GM18508 (cell line): ENCODE data around the gene CRYGC.
"Not testable (repeated sequence)": the region's sequence is repeated elsewhere in the genome, so short reads cannot be mapped to it uniquely, and the experiment has no call there.

Experiments
- ATAC-seq: cut with Tn5 transposase; IDR thresholded peaks from one replicate; pipeline ENCODE4 v1.9.1; 2021; ENCODE audit warnings: moderate number of reproducible peaks; ENCODE audit not compliant: insufficient read depth, unreplicated experiment

CRYGC gene

DNA sequence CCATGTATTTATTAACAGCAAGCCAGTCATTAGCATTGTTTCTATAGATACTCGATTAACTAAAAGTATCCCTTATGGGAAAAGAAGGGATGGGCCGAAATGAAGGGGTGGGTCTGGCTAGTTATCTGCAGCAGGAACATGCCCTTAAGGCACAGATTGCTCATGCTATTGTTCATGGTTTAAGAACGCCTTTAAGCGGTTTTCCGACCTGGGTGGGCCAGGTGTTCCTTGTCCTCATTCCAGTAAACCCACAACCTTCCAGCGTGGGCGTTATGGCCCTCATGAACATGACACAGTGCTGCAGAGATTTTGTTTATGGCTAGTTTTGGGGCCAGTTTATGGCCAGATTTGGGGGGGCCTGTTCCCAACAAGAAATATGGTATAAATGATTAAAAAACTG is 8.7 kb upstream of the CRYGC start:
- not testable (repeated sequence) for ATAC-seq

DNA sequence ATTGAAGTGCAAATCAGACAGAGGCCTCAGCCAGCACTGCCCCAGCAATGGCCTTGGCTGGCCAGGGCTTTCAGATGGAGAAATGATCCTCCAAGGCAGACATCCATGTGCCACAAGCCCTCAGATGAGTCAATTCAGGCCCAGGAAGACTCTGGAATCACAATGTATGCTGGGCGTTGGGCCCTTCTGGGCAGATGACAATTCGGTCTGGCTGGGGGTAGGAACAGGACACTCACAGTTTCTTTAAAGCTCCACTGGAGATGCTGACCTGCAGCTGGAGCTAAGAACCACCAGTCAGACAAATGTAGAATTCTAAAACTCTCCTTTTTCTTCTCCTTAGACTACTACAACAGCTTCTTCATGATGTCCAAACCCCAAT is 7.1 kb upstream of the CRYGC start:
- ATAC-seq = no peak

DNA sequence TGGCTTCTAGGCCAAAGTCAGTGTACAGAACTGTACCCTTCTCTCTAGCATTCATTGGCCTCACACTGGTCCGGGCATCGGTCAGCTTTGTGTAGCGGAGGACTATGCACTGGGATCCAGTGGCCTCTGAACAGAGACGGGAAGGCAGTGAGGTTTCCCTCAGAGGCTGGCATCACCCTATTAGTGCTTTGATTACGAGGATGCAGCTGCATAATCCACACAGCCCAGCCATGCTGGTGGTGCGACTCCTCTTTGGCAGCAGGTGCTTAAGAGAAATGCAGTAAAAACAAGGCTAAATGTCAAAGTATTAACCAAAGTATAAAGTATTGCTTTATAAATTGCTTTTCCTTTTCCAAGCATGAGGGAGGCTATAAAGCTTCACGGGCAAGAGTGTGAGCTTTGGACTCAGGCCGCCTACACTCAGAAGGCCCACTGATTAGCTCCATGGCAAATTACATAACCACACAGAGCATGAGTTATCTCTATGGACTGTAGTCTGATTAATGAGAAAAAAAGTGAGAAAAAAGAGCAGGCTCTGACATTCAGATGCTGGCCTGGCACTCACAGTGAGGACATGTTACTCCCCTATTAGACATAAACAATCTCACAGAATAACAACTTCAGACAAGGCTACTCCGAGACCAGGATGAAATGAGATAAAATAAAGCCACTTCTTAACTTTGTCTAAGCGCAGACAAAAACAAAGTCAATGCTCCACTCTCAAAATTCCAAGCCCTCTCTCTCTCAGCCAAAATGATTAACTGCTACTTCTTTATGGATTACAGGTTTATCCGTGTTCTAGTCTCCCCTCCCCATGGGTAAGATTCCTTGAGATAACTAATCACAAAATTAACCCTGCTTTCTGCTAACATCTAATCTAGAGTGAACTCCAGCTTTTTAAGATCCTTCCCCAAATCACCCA is 6.4 kb upstream of the CRYGC start:
- ATAC-seq = no peak

DNA sequence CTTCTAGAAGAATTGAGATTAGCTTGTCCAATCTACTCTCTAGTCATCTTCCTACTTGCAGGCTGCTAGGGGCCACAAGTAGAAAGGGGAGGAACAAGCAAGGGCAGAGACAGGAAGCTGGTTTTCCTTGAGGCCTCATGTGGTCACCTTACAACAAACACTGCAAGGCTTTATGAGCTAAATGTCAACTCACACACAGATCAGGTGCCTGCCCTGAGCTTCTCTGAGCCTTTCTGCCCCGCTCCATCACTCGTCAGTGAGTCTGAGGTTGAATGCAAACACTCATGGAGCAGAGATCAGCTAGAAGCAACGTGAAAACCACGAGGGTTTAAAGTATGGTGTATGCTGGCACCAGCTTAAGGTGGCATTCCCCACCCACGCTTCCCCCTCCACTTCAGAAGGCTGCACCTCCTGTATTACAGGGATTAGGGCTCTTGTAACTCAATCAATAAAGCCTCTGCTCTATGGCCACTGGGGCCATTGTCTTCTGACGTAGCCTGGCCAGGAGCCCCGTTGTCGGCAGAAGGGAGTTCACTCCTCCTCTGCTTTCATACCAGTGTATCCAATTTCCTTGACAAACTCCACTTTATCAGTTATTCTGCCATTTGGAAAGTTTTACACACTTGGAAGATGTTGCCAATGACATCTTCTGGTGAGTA is 5.4 kb upstream of the CRYGC start:
- no peak for ATAC-seq

DNA sequence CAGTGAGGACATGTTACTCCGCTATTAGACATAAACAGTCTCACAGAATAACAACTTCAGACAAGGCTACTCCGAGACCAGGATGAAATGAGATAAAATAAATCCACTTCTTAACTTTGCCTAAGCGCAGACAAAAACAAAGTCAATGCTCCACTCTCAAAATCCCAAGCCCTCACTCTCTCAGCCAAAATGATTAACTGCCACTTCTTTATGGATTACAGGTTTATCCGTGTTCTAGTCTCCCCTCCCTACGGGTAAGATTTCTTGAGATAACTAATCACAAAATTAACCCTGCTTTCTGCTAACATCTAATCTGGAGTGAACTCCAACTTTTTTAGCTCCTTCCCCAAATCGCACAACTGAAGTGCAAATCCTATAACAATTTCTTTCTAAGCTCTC is 1.1 kb upstream of the CRYGC start:
- ATAC-seq = no peak

DNA sequence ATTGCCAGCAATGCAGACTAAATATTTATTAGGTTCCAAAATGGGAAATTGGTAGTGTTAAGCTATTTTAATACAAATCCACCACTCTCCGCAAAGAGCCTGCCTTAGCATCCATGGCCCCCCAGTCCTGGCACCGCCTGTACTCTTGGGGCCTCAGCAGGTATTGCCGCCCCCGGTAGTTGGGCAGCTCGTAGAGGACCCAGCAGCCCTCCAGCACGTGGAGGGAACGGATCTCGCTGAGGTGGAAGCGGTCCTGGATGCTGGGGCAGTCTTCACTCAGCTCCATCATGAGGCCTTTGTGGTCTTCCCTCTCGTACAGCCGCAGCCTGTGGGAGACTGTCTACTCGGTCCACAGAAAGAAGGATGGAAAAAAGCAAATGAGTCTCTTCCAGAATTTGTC is 1.5 kb downstream of the CRYGC start:
- no peak for ATAC-seq

DNA sequence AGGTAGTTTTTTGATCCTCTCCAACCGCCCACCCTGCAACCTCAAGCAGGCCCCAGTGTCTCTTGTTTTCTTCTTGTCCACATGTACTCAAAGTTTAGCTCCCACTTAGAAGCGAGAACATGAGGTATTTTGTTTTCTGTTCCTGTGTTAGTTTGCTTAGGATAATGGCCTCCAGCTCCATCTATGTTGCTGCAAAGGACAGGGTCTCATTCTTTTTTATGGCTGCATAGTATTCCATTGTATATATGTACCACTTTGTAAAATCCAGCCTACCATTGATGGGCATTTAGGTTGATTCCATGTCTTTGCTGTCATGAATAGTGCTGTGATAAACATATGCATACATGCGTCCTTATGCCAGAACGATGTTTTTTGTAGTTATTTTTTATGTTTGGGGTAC is 2.5 kb downstream of the CRYGC start:
- no peak for ATAC-seq

DNA sequence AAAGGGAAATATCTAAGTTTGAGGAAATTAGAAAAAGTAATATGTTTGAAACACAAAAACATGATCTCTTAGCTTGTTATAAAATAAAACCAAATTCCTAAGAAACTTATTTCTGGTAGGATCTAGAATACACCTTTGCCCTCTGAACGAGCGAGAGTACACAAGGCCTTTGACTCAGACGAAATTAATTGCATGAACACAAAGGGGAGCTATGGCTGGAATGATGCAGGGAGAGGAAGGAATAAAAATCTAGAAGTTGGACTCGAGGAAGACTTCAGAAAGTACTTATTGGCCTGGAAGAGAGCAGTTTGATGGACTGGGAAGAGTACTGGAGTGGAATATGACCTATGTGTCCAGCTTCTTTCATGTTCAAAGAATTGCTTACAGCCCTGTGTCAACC is 4.4 kb downstream of the CRYGC start:
- no peak for ATAC-seq

DNA sequence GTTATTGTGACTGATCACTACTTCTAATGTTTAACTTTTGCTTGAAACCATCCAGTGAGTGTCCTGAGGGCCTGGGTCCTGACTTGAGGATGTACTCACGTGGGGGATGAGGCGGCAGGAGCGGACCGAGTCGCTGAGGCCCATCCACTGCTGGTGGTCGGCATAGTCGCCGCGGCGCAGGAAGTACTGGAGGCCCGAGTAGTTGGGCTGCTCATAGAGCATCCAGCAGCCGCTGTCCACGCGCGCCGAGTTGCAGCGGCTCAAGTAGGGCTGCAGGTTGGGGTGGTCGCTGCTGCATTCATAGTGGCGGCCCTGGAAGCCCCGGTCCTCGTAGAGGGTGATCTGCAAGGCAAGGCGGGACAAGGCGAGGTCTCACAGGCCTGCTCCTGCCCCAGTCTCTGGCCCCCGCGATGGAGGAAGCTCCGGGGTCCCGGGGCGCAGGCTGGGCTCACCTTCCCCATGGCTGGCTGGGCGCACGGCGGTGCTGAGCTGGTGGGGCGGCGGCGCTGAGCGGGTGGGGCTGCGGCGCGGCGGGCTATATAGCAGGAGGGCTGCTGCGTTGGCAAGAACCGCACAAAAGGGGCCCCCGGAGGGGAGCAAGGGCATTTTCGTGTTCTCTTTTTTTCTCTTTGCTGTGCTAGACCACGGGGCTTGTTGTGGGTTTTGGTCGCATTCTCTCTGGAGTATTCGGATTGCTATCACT is 5.5 kb downstream of the CRYGC start, which contains the start of gene CRYGD:
CRYGD (minus strand) TSS at position 512 of the 703 bp plus-strand sequence; CDS start at position 461, 51 bp downstream.
- not testable (repeated sequence) for ATAC-seq

DNA sequence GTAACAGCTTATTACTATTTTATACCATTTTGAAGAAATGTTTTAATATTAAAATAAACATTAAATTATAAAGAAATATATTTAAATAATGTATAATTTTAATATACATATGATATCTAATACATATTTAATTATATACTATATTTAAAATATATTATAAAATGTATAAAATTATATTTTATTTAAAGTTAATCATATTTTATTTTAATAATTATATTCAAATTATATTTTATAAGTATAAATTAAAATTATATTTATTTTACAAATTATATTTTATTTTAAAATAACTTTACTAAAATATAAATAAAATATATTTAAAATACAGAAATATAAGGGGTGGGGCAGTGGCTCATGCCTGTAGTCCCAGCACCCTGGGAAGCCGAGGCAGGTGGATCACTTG is 7.4 kb downstream of the CRYGC start:
- ATAC-seq = no peak

DNA sequence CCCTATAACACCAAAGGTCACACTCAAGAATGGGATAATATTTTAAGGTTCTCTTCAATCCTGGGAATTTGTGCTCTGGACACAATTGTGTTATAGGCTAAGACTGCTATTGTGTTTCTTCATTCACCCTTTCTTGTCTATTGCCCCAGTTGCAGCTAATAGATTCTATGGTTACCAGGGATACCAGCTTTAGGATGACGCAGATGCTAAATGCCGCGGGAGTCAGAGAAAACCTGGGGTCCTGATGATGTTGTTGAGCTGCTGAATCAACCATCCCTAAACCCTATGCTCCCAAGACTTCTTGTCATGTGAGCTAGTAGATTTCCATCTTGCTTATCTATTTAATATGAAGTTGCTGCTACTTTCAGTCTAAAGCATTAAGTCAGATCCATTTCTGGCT is 10.7 kb downstream of the CRYGC start:
- ATAC-seq = no peak

DNA sequence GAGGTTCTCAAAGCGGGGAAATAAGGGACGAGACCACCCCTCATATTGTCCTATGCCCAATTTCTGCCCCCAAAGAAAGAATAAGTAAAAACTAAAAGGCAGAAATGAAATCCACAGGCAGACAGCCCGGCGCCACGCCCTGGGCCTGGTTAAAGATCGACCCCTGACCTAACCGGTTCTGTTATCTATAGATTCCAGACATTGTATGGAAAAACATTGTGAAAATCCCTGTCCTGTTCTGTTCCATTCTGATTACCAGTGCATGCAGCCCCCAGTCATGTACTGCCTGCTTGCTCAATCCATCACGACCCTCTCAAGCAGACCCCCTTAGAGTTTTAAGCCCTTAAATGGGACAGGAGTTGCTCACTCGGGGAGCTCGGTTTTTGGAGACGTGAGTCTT is 12.2 kb downstream of the CRYGC start:
- ATAC-seq = not testable (repeated sequence)

DNA sequence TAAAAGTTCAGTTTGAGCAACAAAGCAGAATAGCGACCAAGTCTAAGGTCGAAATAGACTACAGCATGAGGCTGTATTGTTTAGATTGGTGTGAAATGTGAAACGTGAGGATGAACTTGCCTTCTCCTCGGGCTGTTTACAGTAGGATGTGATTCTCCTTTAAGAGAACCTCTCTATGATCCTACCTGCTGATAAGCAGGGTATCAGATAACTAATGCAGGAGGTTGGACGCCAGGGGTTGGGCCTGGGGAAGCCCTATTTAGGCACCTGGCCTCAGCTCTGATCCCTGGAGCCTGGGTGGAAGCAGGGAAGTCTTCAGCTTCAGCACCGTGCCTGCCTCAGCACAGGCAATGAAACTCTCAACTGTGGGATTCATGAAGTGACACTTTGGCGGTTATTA is 16.7 kb downstream of the CRYGC start:
- ATAC-seq = no peak

DNA sequence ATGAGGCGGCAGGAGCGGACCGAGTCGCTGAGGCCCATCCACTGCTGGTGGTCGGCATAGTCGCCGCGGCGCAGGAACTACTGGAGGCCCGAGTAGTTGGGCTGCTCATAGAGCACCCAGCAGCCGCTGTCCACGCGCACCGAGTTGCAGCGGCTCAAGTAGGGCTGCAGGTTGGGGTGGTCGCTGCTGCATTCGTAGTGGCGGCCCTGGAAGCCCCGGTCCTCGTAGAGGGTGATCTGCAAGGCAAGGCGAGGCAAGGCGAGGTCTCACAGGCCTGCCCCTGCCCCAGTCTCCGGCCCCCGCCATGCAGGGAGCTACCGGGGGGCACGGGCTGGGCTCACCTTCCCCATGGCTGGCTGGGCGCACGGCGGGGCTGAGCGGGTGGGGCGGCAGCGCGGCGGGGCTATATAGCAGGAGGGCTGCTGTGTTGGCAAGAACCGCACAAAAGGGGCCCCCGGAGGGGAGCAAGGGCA is 17.3 kb downstream of the CRYGC start:
- not testable (repeated sequence) for ATAC-seq

DNA sequence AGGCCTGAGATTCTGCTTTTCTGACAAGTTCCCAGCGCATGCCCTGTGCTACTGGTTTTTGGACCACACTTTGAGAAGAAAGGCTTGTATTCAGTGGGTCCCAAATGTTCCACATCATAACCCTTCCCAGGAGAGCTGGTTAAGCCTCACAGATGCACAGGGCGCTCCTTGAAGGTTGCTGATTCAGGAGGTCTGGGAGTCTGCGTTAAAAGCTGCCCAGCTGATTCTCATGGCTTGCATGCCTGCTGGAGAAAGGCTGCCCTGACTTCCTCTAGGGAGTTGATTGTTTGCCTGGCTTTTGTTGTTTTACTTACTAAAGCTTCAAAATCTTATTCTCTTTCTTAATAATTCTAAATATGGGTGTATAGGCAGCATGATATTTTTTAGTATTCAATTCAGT is 26.0 kb downstream of the CRYGC start:
- no peak for ATAC-seq

DNA sequence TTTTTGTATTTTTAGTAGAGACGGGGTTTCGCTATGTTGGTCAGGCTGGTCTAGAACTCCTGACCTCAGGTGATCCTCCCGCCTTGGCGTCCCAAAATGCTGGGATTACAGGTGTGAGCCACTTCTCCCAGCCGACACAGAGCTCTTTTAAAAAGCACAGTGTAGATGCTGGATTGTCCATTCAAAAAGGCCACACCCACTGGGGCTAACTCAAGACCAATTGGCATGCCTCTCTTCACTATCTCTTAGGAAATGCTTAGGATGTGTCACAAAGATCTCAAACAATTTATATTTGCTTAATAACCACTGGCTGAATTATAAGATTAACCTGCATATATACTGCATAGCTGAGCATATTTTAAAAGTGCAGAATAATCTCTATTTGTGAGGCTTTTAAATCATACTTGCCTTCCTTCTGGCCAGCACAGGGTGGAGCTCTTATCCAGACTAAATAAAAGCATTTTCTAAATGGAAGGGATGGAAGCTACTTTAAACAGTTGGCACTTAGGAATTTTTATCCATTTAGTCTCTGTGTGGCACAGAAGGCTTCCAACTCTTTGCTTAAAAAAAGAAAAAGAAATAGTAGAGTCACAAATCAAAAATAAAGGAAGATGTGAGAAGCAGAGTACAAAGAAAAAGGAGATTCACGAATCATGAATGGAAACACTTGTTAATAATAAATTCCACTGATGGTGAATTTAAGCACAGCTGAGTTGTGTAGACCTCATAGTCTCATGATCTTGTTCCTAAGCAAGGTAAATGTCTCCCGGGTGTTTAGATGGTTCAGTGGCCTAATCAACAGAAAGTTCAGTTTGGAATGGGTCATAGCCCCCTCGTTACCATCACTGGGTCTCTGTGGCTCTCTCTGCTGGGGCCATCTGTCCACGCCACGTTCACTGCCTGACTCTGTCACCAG is 27.7 kb downstream of the CRYGC start:
- ATAC-seq = no peak

DNA sequence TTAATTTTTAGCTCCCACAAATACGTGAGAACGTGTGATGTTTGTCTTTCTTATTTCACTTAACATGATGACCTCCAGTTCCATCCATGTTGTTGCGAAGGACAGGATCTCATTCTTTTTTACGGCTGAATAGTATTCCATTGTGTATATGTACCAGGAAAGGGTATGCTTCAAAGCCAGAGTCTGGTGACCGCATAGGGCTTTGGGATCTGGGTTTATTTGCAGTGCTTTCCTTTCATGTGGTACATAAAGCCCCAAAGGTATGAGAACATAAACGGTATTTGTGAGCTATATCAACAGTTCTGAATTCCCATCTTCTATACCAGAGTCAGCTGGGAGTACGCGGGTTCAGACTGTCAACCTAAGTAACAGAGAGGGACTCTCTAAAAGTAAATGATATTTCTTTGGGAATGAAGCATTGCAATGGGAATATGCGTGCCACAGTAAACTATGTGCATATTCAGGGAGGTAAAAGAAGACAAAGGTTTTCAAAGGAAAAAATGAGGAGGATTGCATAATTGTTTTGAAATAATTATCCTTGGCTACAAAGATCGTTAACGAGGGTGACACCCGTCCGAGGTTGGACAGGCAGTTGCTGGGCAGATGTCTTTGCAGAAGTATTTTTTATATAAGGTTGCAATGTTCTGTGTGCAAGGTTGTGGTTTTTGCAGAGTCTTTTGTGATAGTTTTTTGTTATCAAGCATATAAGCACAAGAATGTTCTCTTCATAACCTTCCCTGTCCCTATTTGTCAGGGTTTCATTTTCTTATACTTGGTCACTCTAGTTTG is 29.8 kb downstream of the CRYGC start:
- ATAC-seq = no peak

DNA sequence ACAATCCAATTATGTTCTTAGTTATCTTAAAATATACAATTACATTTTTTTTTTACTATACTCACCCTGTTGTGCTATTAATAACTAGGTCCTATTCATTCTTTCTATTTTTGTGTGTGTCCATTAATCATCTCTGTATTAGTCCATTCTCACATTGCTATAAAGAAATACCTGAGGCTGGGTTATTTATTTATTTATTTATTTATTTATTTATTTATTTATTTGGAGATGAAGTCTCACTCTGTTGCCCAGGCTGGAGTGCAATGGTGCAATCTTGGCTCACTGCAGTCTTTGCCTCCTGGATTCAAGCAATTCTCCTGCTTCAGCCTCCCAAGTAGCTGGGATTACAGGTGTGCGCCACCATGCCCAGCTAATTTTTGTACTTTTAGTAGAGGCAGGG is 30.9 kb downstream of the CRYGC start:
- not testable (repeated sequence) for ATAC-seq

DNA sequence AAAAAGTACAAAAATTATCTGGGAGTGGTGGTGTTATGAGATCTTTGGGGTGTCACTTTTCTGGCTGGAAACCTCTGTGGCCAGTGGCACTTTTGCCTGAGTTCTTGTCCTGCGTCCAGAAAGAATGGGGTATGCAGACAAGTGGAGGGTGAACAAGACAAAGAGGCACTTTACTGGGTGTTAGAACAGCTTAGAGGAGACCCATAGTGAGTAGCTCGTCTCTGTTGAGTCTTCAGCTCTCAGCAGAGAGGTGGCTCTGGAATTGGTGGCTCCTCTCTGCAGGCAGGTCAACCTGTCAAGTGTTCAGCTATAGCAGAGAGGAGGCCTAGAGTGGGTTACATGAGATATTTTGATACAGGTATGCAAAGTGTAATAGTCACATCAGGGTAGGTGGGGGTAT is 31.4 kb downstream of the CRYGC start:
- ATAC-seq = no peak
